Mucosa of descending colon (tissue), 3 donors: Measurements from ENCODE around the gene EHMT2. TPM values are rescaled to one million over a fixed set of nuclear protein-coding genes. Genes with fewer than 3 reads are reported as not detected.

Experiments
- ATAC-seq: fragments of 200-7000 bp; cut with Tn5 transposase; one replicate; pipeline ENCODE4 v1.9.1; 2020; ENCODE audit warnings: mild to moderate bottlenecking, moderate library complexity
- DNase-seq, 3 donors: peaks; one replicate each; pipeline ENCODE4 v3.0.0-alpha.2; 2020
- H3K36me3 ChIP-seq: fragments of 200-600 bp; one replicate; pipeline ENCODE4 v1.8.0; 2021; ENCODE audit warnings: low read depth, mild to moderate bottlenecking
- H3K4me1 ChIP-seq: fragments of 200-600 bp; one replicate; pipeline ENCODE4 v1.8.0; 2021; ENCODE audit warnings: low read depth, mild to moderate bottlenecking
- H3K4me3 ChIP-seq: fragments of 200-600 bp; one replicate; pipeline ENCODE4 v1.8.0; 2021; ENCODE audit warnings: mild to moderate bottlenecking
- H3K9me3 ChIP-seq: fragments of 200-600 bp; one replicate; pipeline ENCODE4 v1.8.0; 2021; ENCODE audit warnings: mild to moderate bottlenecking
- CTCF ChIP-seq: fragments of 200-600 bp; IDR thresholded peaks from one replicate; pipeline ENCODE4 v1.8.0; 2022; ENCODE audit warnings: antibody characterized with exemption, mild to moderate bottlenecking
- intact Hi-C, 2 donors: fragments of 100-400 bp; cut with DNase I in 1 of 2; cut with micrococcal nuclease in 1 of 2; formaldehyde crosslinking; loops; one replicate each; pipeline versions ENCODE4 v1.11.0 to v1.11.1; 2022; cut with DNase I, micrococcal nuclease
- total RNA-seq, 3 donors: library from RNA; stranded (reverse); fragmentation: NEBNext Ultra II Directional in 2 of 3; extraction: Animal tissue kit (Norgen Biotek cat#: 25700) in 2 of 3; gene quantifications; one replicate each; pipeline versions ENCODE4 v1.2.1 to v1.2.4, GENCODE V29; 2021 to 2023
- donor health status: DM: no; HTN: no; CAD: no; lungs with moderate emphysema.
- donor health status: DM: no; HTN: no; CAD: no.
- donor health status: DM: no; HTN: yes; CAD: no.

Gene EHMT2
- total RNA-seq, 3 donors from 2014 or later, result 29.6 to 50.1 (median 36.4) TPM

DNA sequence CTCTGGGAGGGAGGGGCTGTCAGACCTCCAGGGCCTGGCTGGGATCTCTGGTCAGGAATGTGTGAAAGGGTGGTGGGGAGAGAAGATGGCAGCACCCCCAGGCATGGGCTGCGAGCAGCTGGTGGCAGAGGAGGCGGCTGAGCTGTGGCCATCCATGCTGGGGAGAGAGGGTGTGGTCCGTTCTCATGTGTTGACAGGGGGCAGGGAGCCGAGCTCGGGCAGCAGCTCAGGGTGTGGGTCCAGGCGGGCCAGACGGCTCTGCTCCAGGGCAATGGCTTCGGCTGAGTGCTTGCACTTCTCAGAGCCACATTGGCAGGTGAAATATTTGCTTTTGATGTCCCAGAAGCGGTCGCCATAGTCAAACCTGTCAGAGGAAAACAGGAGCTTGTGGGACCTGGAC lies 17.6 kb downstream of the EHMT2 start:
- DNase-seq (peak in 2 of 3 donors; percentile 61 to 66), ATAC-seq (no peak)
- Histone ChIP-seq H3K9me3 (no peaks in the 10 kb centered on the region), H3K4me1 (peaks cover 26% of the 10 kb centered on the region), H3K4me3 (no peak overlapping the region), H3K36me3 (peaks cover 8% of the 10 kb centered on the region)
- no peak for TF ChIP-seq CTCF
- intact Hi-C loops, result no loop called here

GRCh38 chr6:31879143-31879542 lies 18.4 kb downstream of the EHMT2 start:
- no peaks in the 10 kb centered on the region for H3K9me3 ChIP-seq
- intact Hi-C loops, result no loop called here
- peaks cover 8% of the 10 kb centered on the region for H3K36me3 ChIP-seq

DNA sequence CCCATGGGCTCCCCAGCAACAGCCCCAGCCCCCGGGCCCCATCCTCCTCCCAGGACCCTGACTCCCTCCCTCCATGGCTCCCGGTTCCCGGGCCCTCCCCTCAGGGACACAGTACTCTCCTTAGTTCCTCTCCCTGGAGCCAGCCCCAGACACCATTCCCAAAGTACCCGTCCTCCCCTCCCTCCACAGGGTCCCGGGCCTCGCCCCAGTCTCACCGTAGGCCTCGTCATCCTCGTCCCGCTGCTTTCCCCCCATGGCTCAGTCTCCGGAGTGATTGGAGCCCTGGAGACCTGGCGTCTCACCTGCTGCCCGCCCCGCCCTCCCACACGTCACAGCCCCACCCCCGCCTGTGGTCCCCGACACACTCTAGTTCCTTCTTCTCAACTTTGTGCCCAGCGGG lies 18.8 kb downstream of the EHMT2 start, which contains the start of gene SLC44A4:
Gene SLC44A4, minus strand, starts transcription at position 272 of the 400 bp plus-strand sequence. Its CDS starts 17 bp downstream, at position 255.
- Histone ChIP-seq H3K9me3 (no peaks in the 10 kb centered on the region), H3K4me1 (peaks cover 32% of the 10 kb centered on the region), H3K36me3 (peaks cover 8% of the 10 kb centered on the region), H3K4me3 (peak within 1 kb of the TSS; percentile 42)
- TF ChIP-seq CTCF, result no peak
- intact Hi-C loops, result no loop called here
- ATAC-seq (peak; percentile 60), DNase-seq (peak; percentile 78 to 83 (median 83))

More at GRCh38 chr6:31879143-31879542, 18.4 kb downstream of the EHMT2 start:
- DNase-seq (no peak), ATAC-seq (no peak)
- H3K4me1 ChIP-seq, result peaks cover 32% of the 10 kb centered on the region
- no peak for TF ChIP-seq CTCF
- H3K4me3 ChIP-seq, result no peak overlapping the region

DNA sequence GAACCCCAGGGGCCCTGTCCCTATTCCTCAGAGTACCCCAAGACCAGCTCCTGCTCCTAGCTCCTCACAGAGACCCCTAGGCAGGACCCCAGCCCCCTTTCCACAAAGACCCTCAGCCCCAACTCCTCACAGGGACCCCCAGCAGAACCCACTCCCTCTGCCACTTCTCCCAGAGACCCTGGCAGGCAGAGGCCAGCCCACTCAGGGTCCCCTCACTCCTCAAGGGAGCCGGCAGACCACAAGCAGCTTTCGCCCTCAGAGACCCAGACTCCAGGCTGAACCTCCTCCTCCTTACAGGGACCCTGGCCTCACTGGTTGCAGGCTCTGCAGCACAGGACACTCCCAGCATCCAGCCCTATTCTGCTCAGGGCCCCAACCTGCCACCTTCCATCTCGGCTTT lies 19.3 kb downstream of the EHMT2 start:
- peak overlapping the region; percentile 42 for H3K4me3 ChIP-seq
- H3K36me3 ChIP-seq, result peaks cover 8% of the 10 kb centered on the region
- TF ChIP-seq CTCF, result no peak
- H3K9me3 ChIP-seq, result no peaks in the 10 kb centered on the region
- peak; percentile 3 for ATAC-seq
- no peak for DNase-seq
- H3K4me1 ChIP-seq, result peaks cover 32% of the 10 kb centered on the region
- intact Hi-C loops, result no loop called here

DNA sequence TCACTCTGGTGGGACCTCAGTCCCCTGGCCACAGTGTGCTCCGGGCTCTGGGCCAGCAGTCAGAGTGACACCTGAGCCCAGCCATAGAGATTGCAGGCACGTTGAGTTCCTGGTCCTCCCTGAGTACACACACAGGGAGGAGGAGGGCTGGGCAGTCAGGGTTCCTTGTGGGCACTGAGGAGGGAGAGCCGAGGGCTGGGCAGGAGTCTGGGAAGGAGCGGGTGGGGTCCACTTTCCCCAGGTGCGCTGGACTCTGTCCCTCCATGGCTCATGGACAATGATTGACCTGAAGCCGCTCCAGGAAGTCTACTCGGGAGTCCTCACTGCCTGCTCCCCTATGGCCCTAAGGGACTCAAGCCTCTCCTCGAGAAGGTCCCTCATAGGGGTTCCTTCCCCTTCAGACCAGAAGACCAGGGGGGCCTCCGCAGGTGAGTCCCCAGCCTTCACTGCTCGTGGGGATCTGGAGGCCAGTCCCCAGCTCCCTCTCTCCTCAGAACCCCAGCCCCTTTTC lies 19.8 kb downstream of the EHMT2 start:
- peaks cover 32% of the 10 kb centered on the region for H3K4me1 ChIP-seq
- ATAC-seq (peak; percentile 87), DNase-seq (peak; percentile 91 to 93 (median 92))
- H3K9me3 ChIP-seq, result no peaks in the 10 kb centered on the region
- H3K4me3 ChIP-seq, result peak overlapping the region; percentile 42
- peaks cover 8% of the 10 kb centered on the region for H3K36me3 ChIP-seq
- TF ChIP-seq CTCF, result no peak
- intact Hi-C loops, result no loop called here
